IMR-90 (cell line): ENCODE data around the gene PCSK5.

ENCODE experiments used
- CEBPB ChIP-seq: IDR thresholded peaks from 2 replicates; pipeline ENCODE4 v1.6.1; 2012; ENCODE audit warnings: low read depth, low read length, improper control_type of control experiment
- POLR2A ChIP-seq: IDR thresholded peaks from 2 replicates; pipeline ENCODE4 v1.6.1; 2012; ENCODE audit warnings: mild to moderate bottlenecking, low read depth, low read length
- RAD21 ChIP-seq: IDR thresholded peaks from 2 replicates; pipeline ENCODE4 v1.6.1; 2012; ENCODE audit warnings: low read length, improper control_type of control experiment
- RCOR1 ChIP-seq: IDR thresholded peaks from 2 replicates; pipeline ENCODE4 v1.6.1; 2012; ENCODE audit warnings: mild to moderate bottlenecking, low read length, improper control_type of control experiment; ENCODE audit not compliant: insufficient replicate concordance
- RFX5 ChIP-seq: IDR thresholded peaks from 2 replicates; pipeline ENCODE4 v1.8.0; 2012; ENCODE audit warnings: low read depth, mild to moderate bottlenecking, low read length, moderate library complexity
- TF ChIP-seq, protein P1 (sequence below): conservative IDR thresholded peaks from 2 replicates; pipeline ENCODE4 v1.5.1; 2012; ENCODE audit warnings: mild to moderate bottlenecking, low read depth, low read length, improper control_type of control experiment

GRCh38 chr9:76090909-76091308 lies 200.4 kb downstream of the PCSK5 start:
- no peak for TF ChIP-seq RFX5
- TF ChIP-seq, protein P1, sequence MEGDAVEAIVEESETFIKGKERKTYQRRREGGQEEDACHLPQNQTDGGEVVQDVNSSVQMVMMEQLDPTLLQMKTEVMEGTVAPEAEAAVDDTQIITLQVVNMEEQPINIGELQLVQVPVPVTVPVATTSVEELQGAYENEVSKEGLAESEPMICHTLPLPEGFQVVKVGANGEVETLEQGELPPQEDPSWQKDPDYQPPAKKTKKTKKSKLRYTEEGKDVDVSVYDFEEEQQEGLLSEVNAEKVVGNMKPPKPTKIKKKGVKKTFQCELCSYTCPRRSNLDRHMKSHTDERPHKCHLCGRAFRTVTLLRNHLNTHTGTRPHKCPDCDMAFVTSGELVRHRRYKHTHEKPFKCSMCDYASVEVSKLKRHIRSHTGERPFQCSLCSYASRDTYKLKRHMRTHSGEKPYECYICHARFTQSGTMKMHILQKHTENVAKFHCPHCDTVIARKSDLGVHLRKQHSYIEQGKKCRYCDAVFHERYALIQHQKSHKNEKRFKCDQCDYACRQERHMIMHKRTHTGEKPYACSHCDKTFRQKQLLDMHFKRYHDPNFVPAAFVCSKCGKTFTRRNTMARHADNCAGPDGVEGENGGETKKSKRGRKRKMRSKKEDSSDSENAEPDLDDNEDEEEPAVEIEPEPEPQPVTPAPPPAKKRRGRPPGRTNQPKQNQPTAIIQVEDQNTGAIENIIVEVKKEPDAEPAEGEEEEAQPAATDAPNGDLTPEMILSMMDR, result no peak
- TF ChIP-seq RAD21, result no peak
- TF ChIP-seq POLR2A, result no peak
- no peak for TF ChIP-seq CEBPB
- no peak for TF ChIP-seq RCOR1
